ENCODE data around the gene JAK1.

DNA sequence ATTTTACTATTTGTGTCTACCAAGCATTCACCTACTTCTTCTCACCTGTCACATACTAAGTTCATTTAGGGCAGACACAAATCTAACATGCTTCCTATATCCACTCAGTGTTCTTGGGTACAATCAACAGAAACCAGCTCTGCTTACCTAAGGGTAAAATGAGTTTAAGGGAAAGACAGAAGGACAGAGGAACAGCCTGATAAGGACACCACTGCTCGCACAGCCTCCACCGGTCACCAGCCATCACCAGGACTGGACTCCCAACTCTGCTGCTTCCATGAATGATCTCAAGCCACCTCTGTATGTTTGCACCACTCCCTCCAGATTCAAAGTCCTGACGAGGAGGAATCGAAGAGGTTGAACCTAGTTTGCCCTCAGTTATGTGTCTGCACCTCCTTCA lies 72.4 kb downstream of the JAK1 start:
- TF ChIP-seq EZH2phosphoT487 (IDR thresholded peaks at IDR 0.05; ENCODE audit: low read length) (no peak), EZH2 (optimal IDR thresholded peaks at IDR 0.05; ENCODE audit: low read depth, low read length) (no peak)
- TF ChIP-seq, protein P1, sequence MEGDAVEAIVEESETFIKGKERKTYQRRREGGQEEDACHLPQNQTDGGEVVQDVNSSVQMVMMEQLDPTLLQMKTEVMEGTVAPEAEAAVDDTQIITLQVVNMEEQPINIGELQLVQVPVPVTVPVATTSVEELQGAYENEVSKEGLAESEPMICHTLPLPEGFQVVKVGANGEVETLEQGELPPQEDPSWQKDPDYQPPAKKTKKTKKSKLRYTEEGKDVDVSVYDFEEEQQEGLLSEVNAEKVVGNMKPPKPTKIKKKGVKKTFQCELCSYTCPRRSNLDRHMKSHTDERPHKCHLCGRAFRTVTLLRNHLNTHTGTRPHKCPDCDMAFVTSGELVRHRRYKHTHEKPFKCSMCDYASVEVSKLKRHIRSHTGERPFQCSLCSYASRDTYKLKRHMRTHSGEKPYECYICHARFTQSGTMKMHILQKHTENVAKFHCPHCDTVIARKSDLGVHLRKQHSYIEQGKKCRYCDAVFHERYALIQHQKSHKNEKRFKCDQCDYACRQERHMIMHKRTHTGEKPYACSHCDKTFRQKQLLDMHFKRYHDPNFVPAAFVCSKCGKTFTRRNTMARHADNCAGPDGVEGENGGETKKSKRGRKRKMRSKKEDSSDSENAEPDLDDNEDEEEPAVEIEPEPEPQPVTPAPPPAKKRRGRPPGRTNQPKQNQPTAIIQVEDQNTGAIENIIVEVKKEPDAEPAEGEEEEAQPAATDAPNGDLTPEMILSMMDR (IDR thresholded peaks at IDR 0.05; ENCODE audit: low read length): no peak

All from MM.1S (cell line).